GM19438 (cell line): Measurements from ENCODE around the gene SMARCA4.

Experiments
- ATAC-seq: cut with Tn5 transposase; IDR thresholded peaks from one replicate; pipeline ENCODE4 v1.9.1; 2021; ENCODE audit warnings: low read depth; ENCODE audit not compliant: unreplicated experiment

Gene SMARCA4

DNA sequence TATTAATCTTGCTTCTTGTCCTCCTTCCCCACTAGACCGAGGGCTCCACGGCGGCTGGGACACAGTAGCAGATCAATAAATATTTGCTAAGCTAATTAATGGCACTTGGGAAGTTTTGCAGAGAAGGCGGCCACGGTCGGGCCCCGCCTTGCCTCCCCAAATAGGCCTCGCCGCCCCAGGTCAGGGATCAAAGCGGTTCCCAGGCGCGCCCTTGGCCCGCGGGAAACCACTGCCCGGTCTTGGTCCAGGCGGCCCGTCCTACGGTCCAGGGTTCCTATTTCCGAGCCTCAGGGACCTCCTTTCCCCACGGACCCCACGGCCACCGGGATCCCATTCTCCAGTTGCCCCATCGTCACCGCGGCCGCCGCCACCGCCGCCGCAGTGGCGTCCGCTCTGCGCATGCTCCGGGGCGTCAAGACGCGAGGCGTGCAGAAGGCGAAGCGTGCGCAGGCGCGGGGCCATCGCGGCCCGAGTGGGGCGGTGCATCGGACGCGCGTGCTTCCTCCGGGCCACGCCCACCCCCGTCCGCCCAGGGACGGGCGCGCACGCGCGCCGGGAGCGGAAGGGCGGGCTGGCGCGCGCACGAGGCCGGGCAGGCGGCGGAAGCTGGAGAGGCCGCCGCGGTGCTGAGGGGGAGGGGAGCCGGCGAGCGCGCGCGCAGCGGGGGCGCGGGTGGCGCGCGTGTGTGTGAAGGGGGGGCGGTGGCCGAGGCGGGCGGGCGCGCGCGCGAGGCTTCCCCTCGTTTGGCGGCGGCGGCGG is at the start of gene SMARCA4:
SMARCA4 (plus strand) TSS at position 717 of the 759 bp plus-strand sequence. CDS start 23,122 bp downstream, outside the sequence.
- peak; percentile 63 for ATAC-seq

DNA sequence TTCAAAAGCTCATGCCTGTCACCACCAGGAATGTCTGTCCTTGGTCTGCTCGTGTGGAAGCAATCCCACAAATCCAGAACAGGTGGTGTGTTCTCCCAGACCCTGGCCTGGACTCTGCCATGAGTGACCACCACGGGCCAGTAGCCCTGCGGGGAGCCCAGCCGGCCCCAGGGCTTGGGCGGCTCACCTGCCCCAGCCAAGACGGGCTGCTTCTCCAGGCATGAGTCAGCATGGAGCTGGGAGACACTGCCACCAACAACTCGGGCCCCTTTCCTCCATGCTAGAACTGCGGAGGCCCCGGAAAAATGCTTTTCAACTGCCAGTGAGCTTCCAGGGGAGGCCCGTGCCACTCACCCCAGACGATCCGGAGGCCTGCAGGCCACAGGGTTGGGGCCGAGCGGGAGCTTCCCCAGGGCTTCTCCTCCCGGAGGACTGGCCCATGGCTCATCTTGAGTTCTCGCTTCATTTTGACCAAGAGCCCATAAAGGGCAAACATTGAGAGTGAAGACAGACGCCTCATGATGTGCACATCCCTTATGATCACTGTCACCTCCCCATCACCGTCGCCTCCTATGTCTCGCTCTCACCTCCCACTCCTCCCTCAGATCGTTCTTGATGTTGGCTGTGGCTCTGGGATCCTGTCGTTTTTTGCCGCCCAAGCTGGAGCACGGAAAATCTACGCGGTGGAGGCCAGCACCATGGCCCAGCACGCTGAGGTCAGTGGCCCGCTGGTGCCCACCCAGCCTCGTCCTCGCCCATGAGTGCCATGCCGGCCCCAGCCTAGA is 49.1 kb upstream of the SMARCA4 start:
- ATAC-seq, result no peak

DNA sequence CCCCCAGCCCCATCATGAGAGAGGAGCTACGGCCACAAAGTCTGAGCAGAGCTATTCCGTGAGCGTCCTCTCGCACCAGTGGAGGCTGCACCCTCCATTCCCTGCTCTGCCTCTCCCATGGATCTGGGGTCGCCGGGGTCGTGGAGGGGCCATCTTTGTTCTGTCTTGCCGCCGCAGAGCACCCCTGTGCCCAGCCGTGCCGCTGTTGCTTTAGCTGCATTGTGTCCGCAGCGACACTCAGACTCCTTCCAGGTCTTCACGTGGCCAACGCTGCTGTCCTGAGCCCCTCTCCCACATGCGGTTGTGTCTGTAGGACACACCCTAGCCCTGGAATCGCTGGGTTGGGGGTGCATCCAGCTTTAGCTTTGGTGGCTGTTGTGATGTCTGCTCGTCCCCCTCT is 48.2 kb upstream of the SMARCA4 start:
- no peak for ATAC-seq

DNA sequence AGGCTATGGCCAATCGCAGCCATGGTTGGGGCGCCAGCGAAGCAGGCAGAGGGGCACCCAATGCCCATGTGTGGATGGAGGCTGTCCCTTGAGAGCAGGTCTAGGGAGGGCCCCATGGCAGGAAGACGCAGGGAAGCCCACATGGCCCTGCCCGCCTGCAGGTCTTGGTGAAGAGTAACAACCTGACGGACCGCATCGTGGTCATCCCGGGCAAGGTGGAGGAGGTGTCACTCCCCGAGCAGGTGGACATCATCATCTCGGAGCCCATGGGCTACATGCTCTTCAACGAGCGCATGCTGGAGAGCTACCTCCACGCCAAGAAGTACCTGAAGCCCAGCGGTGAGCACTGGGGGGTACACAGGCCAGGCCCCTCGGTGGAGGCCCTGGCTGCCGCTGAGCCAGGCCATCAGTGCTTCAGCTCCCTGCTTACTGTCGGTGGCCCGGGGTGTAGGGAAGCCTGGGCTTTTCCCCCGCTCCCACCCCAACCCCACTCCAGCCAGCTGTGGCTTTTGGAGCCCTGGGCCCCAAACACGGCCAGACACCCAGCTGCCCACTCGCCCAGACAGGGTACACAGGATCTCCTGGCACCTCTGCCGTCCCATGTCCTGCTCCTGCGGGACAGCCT is 47.0 kb upstream of the SMARCA4 start:
- ATAC-seq, result no peak

DNA sequence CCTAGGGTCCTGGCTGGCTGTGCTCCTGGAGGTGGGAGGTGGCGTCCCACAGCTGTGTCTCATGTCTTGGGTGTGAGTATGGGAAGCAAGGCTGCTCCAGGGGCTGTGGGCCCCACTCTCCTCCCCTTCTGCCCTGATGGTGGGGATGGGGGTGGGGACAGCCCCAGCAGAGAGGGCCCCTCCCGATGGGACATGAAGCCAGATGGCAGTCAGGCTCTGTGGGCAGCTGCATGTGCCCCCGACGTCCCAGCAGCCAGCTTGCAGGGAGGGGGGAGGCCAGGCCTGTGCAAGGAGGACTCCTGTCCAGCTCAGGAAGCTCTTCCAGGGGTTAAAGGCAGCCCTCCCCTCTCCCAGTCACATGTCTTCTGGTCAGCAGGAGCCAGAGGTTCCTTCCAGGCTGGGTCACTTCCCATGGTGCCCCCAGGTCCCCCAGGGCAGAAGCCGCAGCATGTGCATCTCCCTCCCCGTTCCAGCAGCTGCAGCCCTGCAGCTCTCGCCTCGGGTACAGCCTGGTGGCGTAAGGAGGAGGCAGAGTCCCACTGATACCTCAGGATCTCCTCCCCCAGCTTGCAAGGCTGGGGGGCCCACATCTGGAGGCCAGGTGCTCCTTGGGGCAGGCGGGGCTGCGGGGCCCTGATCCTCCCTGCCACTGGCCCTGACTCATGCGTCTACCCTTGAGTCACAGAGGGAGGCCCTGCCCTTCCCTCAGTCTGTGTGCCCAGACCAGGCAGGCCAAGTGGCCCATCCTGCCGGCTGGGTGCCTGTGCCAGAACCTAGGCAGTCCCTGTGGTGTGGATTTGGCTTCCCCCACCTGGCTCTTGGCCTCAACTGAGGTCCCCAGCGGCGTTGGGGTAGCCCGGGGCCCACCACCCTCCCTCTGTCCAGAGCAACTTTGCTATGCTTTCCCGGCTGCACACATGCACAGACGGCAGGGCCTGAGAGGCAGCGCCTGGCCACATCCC is 45.4 kb upstream of the SMARCA4 start:
- no peak for ATAC-seq

DNA sequence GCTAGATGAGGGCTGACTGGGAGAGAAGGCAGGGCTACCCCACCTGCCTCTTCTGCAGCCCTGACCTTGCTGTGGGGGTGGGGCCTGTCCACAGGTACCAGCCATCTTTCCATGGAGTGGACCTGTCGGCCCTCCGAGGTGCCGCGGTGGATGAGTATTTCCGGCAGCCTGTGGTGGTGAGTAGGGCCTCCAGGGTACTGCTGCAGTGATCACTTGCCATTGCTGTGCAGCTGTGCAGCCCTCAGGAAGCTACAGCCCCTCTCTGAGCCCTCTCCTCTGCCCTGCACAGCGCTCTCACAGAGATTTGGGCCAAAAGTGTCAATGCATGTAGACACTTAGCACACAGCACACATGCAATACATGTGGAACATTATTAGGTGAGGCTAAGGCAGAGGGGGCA is 44.2 kb upstream of the SMARCA4 start:
- no peak for ATAC-seq

DNA sequence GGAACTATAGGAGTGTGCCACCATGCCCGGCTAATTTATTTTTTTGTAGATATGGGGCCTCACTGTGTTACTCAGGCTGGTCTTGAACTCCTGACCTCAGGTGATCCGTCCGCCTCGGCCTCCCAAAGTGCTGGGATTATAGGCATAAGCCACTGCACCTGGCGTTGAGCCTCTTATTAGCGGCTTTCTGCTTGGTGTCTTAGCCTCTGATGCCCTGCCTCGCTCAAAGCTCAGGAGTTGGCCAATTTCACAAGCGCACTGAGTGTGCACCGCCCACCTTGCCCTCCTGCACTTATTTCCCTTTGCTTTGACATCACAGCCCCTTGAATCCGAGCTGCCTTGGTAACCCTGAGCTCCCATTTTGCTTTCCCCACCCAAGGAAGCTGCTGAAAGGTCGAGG is 42.5 kb upstream of the SMARCA4 start:
- no peak for ATAC-seq

DNA sequence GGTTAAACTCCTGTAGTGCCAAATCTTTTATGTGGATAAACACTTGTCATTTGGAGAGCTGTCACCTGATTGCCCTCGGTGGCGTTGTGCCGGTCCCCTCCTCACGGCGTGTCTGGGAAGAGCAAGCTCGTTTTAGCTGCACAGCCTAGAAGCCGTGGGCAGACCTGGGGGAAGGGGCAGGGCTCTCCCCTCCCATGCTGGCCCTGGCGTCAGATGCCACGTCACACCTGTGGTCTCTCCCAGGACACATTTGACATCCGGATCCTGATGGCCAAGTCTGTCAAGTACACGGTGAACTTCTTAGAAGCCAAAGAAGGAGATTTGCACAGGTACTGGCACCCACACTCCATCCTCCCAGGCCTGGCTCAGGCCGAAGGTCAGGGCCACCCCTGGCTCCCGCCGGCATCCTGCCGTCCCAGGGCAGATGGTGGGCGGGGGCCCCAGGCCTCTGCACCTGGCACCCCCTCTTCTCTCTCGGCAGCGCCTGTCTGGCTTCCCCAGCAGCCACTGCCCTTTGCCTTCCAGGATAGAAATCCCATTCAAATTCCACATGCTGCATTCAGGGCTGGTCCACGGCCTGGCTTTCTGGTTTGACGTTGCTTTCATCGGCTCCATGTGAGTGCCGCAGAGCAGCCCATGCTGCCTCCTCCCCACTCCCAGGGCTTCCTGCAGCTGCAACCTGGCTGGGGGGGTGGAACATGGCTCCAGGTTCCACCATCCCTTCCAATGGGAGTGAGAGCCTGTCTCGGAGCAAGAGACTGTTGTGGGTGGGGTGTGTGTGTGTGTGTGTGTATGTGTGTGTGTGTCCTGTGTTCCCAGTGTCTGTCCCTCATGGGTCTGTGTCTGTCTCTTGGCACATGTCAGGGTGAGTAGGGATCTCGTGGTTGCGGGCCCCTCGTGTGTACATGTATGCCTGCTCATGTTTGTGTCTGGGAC is 41.2 kb upstream of the SMARCA4 start:
- no peak for ATAC-seq

DNA sequence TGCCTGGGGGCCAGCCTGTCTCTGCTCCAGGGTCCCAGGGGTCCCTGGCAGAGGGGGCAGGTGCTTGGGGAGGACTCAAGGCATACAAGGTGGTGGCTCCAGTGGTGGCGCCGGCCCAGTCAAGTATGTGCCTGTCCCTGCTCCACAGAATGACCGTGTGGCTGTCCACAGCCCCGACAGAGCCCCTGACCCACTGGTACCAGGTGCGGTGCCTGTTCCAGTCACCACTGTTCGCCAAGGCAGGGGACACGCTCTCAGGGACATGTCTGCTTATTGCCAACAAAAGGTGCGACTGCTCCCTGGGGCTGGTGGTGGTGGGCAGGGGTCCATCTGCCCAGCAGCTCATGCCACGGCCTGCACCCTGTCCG is 40.6 kb upstream of the SMARCA4 start:
- ATAC-seq, result no peak

DNA sequence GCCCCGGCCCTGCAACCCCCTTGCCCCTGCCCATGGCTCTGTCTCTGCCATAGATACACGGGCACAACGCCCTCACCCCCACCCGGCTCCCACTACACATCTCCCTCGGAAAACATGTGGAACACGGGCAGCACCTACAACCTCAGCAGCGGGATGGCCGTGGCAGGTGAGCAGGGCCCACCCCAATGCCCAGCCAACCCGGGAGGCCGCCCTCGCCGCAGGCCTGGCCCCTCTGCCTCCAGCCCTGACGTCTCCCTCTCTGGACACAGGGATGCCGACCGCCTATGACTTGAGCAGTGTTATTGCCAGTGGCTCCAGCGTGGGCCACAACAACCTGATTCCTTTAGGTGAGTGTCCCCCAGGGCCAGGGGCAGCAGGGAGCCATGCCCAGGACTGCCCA is 40.0 kb upstream of the SMARCA4 start:
- ATAC-seq, result no peak

DNA sequence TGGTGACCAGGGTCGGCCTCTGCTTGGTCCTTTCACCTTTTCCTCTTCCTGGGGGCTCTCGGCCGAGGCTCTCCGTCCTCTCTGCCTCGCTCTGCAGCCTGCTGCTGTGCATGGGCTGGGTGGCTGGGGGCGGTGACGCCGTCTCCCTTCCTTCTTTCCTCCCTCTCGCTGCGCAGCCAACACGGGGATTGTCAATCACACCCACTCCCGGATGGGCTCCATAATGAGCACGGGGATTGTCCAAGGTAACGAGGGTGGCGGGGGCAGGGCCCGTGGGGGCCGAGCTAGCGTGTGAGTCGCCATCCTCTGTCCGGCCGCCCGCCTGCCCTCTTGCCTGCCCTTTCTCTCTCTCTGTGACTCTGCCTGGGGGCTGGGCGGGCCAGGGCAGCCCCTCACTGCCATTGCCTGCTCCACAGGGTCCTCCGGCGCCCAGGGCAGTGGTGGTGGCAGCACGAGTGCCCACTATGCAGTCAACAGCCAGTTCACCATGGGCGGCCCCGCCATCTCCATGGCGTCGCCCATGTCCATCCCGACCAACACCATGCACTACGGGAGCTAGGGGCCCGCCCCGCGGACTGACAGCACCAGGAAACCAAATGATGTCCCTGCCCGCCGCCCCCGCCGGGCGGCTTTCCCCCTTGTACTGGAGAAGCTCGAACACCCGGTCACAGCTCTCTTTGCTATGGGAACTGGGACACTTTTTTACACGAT is 39.5 kb upstream of the SMARCA4 start:
- no peak for ATAC-seq

DNA sequence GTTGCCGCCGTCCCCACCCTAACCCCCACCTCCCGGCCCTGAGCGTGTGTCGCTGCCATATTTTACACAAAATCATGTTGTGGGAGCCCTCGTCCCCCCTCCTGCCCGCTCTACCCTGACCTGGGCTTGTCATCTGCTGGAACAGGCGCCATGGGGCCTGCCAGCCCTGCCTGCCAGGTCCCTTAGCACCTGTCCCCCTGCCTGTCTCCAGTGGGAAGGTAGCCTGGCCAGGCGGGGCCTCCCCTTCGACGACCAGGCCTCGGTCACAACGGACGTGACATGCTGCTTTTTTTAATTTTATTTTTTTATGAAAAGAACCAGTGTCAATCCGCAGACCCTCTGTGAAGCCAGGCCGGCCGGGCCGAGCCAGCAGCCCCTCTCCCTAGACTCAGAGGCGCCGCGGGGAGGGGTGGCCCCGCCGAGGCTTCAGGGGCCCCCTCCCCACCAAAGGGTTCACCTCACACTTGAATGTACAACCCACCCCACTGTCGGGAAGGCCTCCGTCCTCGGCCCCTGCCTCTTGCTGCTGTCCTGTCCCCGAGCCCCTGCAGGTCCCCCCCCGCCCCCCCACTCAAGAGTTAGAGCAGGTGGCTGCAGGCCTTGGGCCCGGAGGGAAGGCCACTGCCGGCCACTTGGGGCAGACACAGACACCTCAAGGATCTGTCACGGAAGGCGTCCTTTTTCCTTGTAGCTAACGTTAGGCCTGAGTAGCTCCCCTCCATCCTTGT is 38.8 kb upstream of the SMARCA4 start:
- ATAC-seq, result no peak

DNA sequence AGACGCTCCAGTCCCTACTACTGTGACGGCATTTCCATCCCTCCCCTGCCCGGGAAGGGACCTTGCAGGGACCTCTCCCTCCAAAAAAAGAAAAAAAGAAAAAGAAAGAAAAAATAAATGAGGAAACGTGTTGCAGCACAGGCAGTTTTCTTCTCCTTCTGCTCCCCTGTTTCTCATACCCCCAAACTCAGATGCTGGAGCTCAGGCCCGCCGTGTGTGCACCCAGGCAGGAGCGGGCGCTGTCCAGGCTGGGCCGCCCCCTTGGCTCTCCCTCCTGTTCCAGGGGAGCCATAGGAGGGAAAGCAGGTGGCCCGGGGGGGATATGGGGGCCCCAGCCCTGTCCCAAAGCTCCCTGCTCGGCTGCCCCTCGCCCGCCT is 38.2 kb upstream of the SMARCA4 start:
- ATAC-seq, result no peak

DNA sequence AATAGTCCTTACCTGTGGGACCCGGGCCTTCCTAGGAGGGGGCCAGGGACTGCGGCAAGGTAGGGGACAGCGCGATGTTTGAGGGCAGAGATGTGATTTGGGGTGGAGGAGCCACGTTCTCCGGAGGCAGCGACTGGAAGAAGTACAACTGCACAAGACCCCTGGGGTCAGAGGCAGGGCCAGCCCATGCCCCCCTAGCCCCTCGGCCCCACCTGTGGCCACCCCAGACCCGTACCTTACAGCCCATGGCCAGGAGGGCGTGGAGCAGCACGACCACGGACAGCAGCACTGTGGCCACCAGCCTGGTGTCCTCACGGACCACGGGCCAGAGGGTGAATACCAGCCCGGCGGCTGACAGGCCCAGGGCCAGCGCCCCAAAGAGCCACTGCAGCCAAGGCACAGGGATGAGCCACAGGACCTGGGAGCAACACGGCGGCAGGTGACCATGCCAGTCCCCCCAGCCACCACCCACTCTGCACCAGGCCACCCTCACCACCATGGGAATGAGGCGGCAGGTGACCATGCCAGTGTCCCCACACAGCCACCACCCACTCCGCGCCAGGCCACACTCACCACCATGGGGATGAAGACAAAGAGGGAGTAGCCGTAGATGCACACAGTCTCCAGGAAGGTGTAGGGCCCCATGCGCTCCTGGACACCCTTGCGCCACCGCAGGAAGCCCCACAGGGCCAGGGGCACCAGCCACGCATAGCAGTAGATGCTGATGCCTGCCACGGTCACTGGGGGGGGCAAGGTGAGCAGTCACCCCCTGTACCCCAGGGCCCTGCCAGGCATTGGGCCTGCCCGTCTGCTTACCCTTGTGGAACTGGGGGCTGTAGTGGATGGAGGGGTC is 37.3 kb upstream of the SMARCA4 start:
- ATAC-seq, result no peak

DNA sequence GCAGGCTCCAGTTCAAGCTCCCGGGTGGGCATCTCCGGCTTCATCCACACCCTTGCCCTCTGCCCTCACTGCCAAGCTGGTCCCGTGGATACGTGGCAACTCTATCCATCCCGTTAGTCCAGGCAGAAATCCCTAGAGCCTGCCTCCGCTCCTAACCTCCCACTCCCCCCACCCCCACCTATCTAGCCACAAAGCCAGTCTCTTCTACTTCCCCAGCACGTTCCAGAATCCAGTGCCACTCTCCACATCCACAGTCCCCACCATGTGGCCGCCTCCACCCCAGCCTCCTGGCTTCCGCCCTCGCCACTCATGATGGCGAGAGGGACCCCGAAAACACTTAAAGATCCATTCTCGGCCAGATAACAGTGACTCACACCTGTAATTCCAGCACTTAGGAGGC is 36.2 kb upstream of the SMARCA4 start:
- ATAC-seq, result no peak

DNA sequence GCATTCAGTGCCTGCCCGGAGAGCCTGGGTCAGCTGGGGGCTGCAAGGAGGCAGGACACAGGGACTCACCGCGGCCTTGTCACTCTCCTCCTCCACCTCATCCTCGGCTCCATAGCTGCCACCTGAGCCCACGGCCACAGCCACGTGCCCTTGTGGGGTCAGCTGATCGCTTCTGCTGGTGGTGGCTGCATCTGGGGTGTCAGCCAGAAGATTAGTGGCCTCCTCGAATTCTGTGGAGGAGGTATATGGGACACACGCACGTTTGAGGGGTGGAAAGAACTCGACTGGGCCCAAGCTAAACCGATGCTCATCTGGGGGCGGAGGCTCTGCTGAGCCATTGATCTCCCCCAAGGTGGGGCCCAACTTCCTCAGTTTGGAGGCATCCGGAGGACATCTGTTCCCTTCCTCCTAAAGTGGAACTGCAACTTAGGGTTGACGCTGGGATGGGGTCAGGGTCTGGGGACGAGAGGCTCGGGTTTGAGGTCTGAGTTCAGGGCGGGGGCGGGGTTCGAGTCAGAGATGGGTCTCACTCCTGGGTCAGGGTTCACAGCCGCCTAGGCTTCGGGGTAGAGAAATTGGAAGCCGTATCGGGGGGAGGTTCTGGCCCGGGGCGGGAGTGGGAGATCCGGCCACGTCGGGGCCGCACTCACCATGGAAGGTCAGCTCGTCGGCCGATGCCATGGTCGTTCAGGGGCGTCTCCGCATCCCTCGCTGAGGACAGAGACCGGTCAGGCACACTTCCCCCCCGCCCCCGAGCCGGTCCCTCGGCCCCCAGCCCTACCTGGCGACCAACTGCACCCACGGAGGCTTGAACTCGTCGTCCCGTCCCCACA is 32.9 kb upstream of the SMARCA4 start:
- peak; percentile 4 for ATAC-seq
